HepG2 (cell line): ENCODE results near the gene GGNBP2. TPM values are rescaled to one million over a fixed set of nuclear protein-coding genes. Genes with fewer than 3 reads are reported as not detected.

Source experiments
- ATAC-seq: fragments of 200-7000 bp; cut with Tn5 transposase; 3 replicates; pipeline ENCODE4 v1.9.1; 2020; ENCODE audit warnings: mild to moderate bottlenecking, moderate library complexity
- BruUV-seq: library from RNA; stranded (reverse); fragments of 400-500 nt; replicated peaks from 2 replicates; lab custom pipeline; 2021; lab: Mats Ljungman, UMichigan
- CTCF ChIA-PET: fragments of 300-600 bp; formaldehyde crosslinking; extraction: SDS; loops from one replicate; lab custom pipeline; 2021; ENCODE audit warnings: low total read pairs, inconsistent platforms, low intra/inter-chr PET ratio; lab: Yijun Ruan, JAX
- POLR2A ChIA-PET: fragments of 350-600 bp; sonication (Branson Sonifier 250); formaldehyde crosslinking; loops from one replicate; lab custom pipeline; 2020; ENCODE audit warnings: antibody characterized with exemption, inconsistent platforms; lab: Yijun Ruan, JAX
- DNase-seq: peaks from one replicate; pipeline ENCODE4 v3.0.0-alpha.2; 2015; ENCODE audit warnings: low spot score
- FAIRE-seq: peaks from 3 replicates; lab custom pipeline; 2011; peaks lifted over from hg19 to GRCh38; lab: Jason Lieb, UNC
- H2AFZ ChIP-seq: one replicate; pipeline ENCODE4 v1.6.1; 2011; ENCODE audit warnings: low read length, inconsistent platforms
- H3K27ac ChIP-seq: fragments of 300-600 bp; 3 replicates; pipeline ENCODE4 v1.8.0; 2011; ENCODE audit warnings: mixed run types, mild to moderate bottlenecking, mixed read lengths, low read length, inconsistent platforms; ENCODE audit not compliant: insufficient read depth; ENCODE audit errors: extremely low read length
- H3K27me3 ChIP-seq, 2 experiments: fragments of 200-600 bp in 1 of 2; 2 replicates in 1 of 2; 3 replicates in 1 of 2; pipeline versions ENCODE4 v1.6.0 to v1.8.0; 2011; ENCODE audit warnings: low read length in 2 of 2, mild to moderate bottlenecking in 2 of 2, moderate library complexity in 2 of 2, inconsistent platforms in 1 of 2; ENCODE audit not compliant: insufficient read depth in 2 of 2, control insufficient read depth in 1 of 2
- H3K36me3 ChIP-seq, 2 experiments: fragments of 200-600 bp in 1 of 2; replicated peaks in 1 of 2; 2 replicates in 1 of 2; 3 replicates in 1 of 2; pipeline versions ENCODE4 v1.5.1 to v1.8.0; 2011; ENCODE audit warnings: low read length in 2 of 2, inconsistent platforms in 1 of 2; ENCODE audit not compliant: insufficient read depth in 2 of 2, control insufficient read depth in 1 of 2
- H3K4me1 ChIP-seq: 2 replicates; pipeline ENCODE4 v1.5.1; 2012; ENCODE audit warnings: low read length, inconsistent platforms; ENCODE audit not compliant: insufficient read depth
- H3K4me2 ChIP-seq: 2 replicates; pipeline ENCODE4 v1.6.0; 2011; ENCODE audit warnings: low read depth, low read length, inconsistent platforms
- H3K4me3 ChIP-seq, 3 experiments: fragments of 200-600 bp in 1 of 3; sonication (generic), shearing (Covaris generic) in 1 of 3; replicated peaks in 1 of 3; 2 replicates each; pipeline ENCODE4 v1.5.1; 2011 to 2016; ENCODE audit warnings: low read length in 3 of 3, inconsistent platforms in 2 of 3, low read depth in 2 of 3, mild to moderate bottlenecking in 2 of 3, control low read depth in 1 of 3, mixed read lengths in 1 of 3; ENCODE audit not compliant: insufficient read depth in 1 of 3
- H3K79me2 ChIP-seq: one replicate; pipeline ENCODE4 v1.6.1; 2011; ENCODE audit warnings: low read length, inconsistent platforms; ENCODE audit not compliant: insufficient read depth
- H3K9ac ChIP-seq: 2 replicates; pipeline ENCODE4 v1.6.0; 2011; ENCODE audit warnings: mild to moderate bottlenecking, low read depth, low read length, inconsistent platforms; ENCODE audit not compliant: insufficient read depth
- H3K9me3 ChIP-seq: 2 replicates; pipeline ENCODE4 v1.5.1; 2012; ENCODE audit warnings: mild to moderate bottlenecking, low read length
- H4K20me1 ChIP-seq: 2 replicates; pipeline ENCODE4 v1.6.0; 2011; ENCODE audit warnings: inconsistent platforms, mild to moderate bottlenecking, low read length, moderate library complexity; ENCODE audit not compliant: insufficient read depth
- AGO2 ChIP-seq: fragments of 200-400 bp; formaldehyde crosslinking; optimal IDR thresholded peaks from 2 replicates; pipeline ENCODE3; 2017; ENCODE audit warnings: mild to moderate bottlenecking, low read depth, low read length, moderate library complexity
- FOSL1 ChIP-seq: sonication (generic); formaldehyde crosslinking; IDR thresholded peaks from 2 replicates; pipeline ENCODE4 v1.9.0; 2021; ENCODE audit warnings: missing genetic modification reagents, borderline replicate concordance
- MBNL3 ChIP-seq: fragments of 250-450 bp; sonication (Bioruptor Pico); conservative IDR thresholded peaks from 2 replicates; pipeline ENCODE4 v1.8.0; 2022; ENCODE audit warnings: mild to moderate bottlenecking, inconsistent platforms
- RAD21 ChIP-seq: fragments of 450-650 bp; formaldehyde crosslinking; IDR thresholded peaks from 2 replicates; pipeline ENCODE4 v1.5.0; 2020; ENCODE audit warnings: mild to moderate bottlenecking
- SATB2 ChIP-seq: sonication (generic); formaldehyde crosslinking; IDR thresholded peaks from 2 replicates; pipeline ENCODE4 v1.5.0; 2020; ENCODE audit warnings: missing genetic modification reagents
- SNAPC2 ChIP-seq: sonication (generic); formaldehyde crosslinking; IDR thresholded peaks from 2 replicates; pipeline ENCODE4 v1.8.1; 2022; ENCODE audit warnings: mild to moderate bottlenecking, missing genetic modification reagents
- ZNF317 ChIP-seq: sonication (generic); formaldehyde crosslinking; IDR thresholded peaks from 2 replicates; pipeline ENCODE4 v1.5.0; 2020; ENCODE audit warnings: mild to moderate bottlenecking, missing genetic modification reagents
- ZNF674 ChIP-seq: sonication (generic); formaldehyde crosslinking; IDR thresholded peaks from 2 replicates; pipeline ENCODE4 v1.5.0; 2020; ENCODE audit warnings: low read depth, mild to moderate bottlenecking, missing genetic modification reagents
- WGBS: methylation state at CpG from one replicate; pipeline ENCODE4 v1.1.6; 2017; ENCODE audit warnings: low lambda C conversion rate; 5-methylcytosine and 5-hydroxymethylcytosine counted together
- in situ Hi-C: cut with HindIII; loops from 2 replicates; pipeline ENCODE4 v1.10.0; 2017; ENCODE audit warnings: low pct_unique_long_range_greater_than_20kb; ENCODE audit not compliant: extremely low pct_ligation_motif_present
- intact Hi-C: fragments of 100-400 bp; cut with micrococcal nuclease; formaldehyde crosslinking; loops from one replicate; pipeline ENCODE4 v1.10.0; 2022; ENCODE audit not compliant: unreplicated experiment
- polyA plus RNA-seq, 8 experiments: library from polyadenylated mRNA; depleted of rRNA in 3 of 8; stranded (reverse) in 7 of 8; unstranded in 1 of 8; fragments of >200 nt; fragmentation: Illumina TruSeq in 4 of 8; extraction: Trizol in 4 of 8; gene quantifications; 2 replicates each; pipeline versions ENCODE4 v1.2.1 to v1.2.3, GENCODE V29; 2011 to 2016; ENCODE audit warnings: low read depth in 4 of 8, missing spikeins in 1 of 8, mixed read lengths in 1 of 8; ENCODE audit not compliant: insufficient read depth in 1 of 8
- total RNA-seq, 5 experiments: library from RNA; depleted of rRNA; stranded (reverse); fragments of >200 nt; fragmentation: Illumina TruSeq; extraction: Trizol; gene quantifications; 2 replicates each; pipeline ENCODE4 v1.2.3, GENCODE V29; 2016; ENCODE audit warnings: low read depth in 1 of 5

Gene GGNBP2
- total and polyA plus RNA-seq, 2 of the 13 experiments (the other 11 are each of a cell fraction or from before 2014, with no cell fraction given) = 53.3 to 84.2 TPM

DNA sequence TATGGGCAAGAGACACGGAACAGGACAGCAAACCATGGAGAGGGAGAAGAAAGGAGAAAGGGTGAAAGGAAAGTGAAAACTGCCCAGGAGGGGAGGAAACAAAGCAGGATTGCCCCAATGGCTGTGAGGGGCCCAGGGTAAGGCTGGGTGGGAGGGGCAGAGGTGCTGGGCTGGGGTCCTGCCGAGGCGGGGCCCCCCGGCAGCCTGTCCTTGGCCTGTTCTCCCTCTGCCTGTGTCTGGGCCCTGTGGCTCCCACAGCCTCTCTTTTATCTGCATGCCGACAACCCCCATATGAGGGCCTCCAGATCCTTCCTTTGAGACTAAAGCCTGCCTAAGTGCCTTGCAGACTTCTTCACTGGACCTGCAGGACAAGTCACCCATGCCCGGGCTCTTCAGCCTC, 42.8 kb upstream of the GGNBP2 start (continued):
- TF ChIP-seq FOSL1 (CRISPR knock-in tag) (no peak), SNAPC2 (no peak), ZNF317 (CRISPR knock-in tag) (no peak)
- TF ChIP-seq, all 625 proteins: peak for 0

DNA sequence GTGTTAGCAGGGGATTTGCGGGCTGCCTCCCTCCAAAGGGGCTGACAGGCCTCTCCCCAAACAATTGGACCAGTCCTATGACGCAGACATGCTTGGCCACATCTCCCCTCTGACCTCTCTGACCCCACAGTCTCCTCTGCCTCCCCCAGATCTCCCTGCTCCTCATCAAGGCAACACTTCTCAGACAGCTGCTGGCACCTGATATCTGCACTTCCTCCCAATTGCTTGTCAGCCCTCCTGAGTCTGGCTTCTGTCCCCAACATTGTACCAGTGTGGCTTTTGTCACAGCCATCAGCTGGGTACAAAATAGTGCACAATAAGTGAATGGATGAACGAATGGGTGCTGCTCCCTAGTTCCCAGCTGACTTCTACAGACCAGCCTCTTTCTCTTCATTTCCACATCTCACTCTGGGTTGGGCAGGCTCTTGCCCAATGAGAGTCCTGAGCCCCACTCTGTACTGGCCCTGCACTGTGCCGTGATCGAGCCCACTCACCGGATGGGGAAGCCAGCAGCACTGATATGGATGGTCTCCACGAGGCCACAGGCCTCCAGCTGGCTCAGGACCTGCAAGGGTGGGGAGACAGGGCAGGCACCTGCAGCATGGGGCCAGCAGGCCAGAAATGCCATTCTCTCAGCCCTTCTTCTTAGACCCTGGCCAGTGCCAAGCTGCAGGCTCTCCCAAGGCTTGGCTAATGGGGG, 41.1 kb upstream of the GGNBP2 start:
- no peaks in the 10 kb centered on the region for H3K9me3 ChIP-seq
- 93% methylated on average over 7 of the region's 7 CpGs for WGBS
- H4K20me1 ChIP-seq = no peaks in the 10 kb centered on the region
- H3K27me3 ChIP-seq = no peaks in the 10 kb centered on the region
- H3K4me2 ChIP-seq = no peak overlapping the region
- no TSS peak for BruUV-seq
- no peak overlapping the region for H3K4me3 ChIP-seq
- ATAC-seq (no peak), DNase-seq (no peak), FAIRE-seq (no peak)
- in situ Hi-C loops (no loop called here), intact Hi-C loops (no loop called here)
- peaks cover 27 to 57% of the 10 kb centered on the region in 2 experiments for H3K36me3 ChIP-seq
- TF ChIP-seq RAD21 (CRISPR knock-in tag) (no peak), MBNL3 (no peak), SATB2 (CRISPR knock-in tag) (no peak), ZNF674 (CRISPR knock-in tag) (no peak), AGO2 (peak; percentile 21)
- POLR2A ChIA-PET = no interaction called here
- H3K4me1 ChIP-seq = peaks cover 18% of the 10 kb centered on the region
- CTCF ChIA-PET = no interaction called here
- no peak overlapping the region for H3K9ac ChIP-seq
- no peaks in the 10 kb centered on the region for H3K79me2 ChIP-seq
- H2AFZ ChIP-seq = no peak overlapping the region
- H3K27ac ChIP-seq = no peak overlapping the region
